PC-9 (cell line): ENCODE measurements around the gene URB2.

Experiments
- CTCF ChIP-seq: fragments of 200-600 bp; sonication (generic); conservative IDR thresholded peaks from 2 replicates; pipeline ENCODE4 v1.6.1; 2017; ENCODE audit warnings: mixed run types, antibody characterized with exemption, mild to moderate bottlenecking, moderate library complexity
- EZH2 ChIP-seq: fragments of 200-600 bp; sonication (generic); IDR thresholded peaks from 2 replicates; pipeline ENCODE4 v1.8.0; 2017; ENCODE audit warnings: antibody characterized with exemption, low read depth

GRCh38 chr1:229690662-229691061 is 64.6 kb downstream of the URB2 start:
- TF ChIP-seq CTCF (no peak), EZH2 (no peak)
